HepG2 (cell line): ENCODE data around the gene DTD2. TPM values are rescaled to one million over a fixed set of nuclear protein-coding genes. Genes with fewer than 3 reads are reported as not detected.

Experiments used
- CEBPG ChIP-seq: IDR thresholded peaks from 2 replicates; pipeline ENCODE4 v1.6.1; 2016
- FOXO4 ChIP-seq: sonication (generic); formaldehyde crosslinking; conservative IDR thresholded peaks from 2 replicates; pipeline ENCODE4 v1.8.1; 2023; ENCODE audit warnings: missing genetic modification reagents
- HMGA1 ChIP-seq: sonication (generic); formaldehyde crosslinking; conservative IDR thresholded peaks from 2 replicates; pipeline ENCODE4 v1.4.0; 2020; ENCODE audit warnings: missing genetic modification reagents
- HOXA7 ChIP-seq: sonication (generic); formaldehyde crosslinking; IDR thresholded peaks from 2 replicates; pipeline ENCODE4 v1.8.1; 2022; ENCODE audit warnings: mild to moderate bottlenecking, missing genetic modification reagents, moderate library complexity
- KAT7 ChIP-seq: IDR thresholded peaks from 2 replicates; pipeline ENCODE4 v1.6.1; 2018; ENCODE audit warnings: borderline replicate concordance, missing compliant biosample characterization
- MAFG ChIP-seq: sonication (generic); formaldehyde crosslinking; IDR thresholded peaks from 2 replicates; pipeline ENCODE4 v1.5.1; 2020; ENCODE audit warnings: mild to moderate bottlenecking, missing genetic modification reagents
- MTA3 ChIP-seq: sonication (generic); formaldehyde crosslinking; IDR thresholded peaks from 2 replicates; pipeline ENCODE4 v1.4.0; 2020; ENCODE audit warnings: missing genetic modification reagents
- PAF1 ChIP-seq: IDR thresholded peaks from 2 replicates; pipeline ENCODE4 v1.6.1; 2016; ENCODE audit warnings: missing genetic modification reagents, missing compliant biosample characterization
- POLR2AphosphoS5 ChIP-seq: IDR thresholded peaks from 2 replicates; pipeline ENCODE4 v1.6.1; 2012; ENCODE audit warnings: low read depth, low read length
- PRDM4 ChIP-seq: sonication (generic); formaldehyde crosslinking; IDR thresholded peaks from 2 replicates; pipeline ENCODE4 v1.9.0; 2021; ENCODE audit warnings: missing genetic modification reagents, borderline replicate concordance
- SNAPC5 ChIP-seq: sonication (generic); formaldehyde crosslinking; IDR thresholded peaks from 2 replicates; pipeline ENCODE4 v1.8.1; 2023; ENCODE audit warnings: mild to moderate bottlenecking, missing genetic modification reagents, borderline replicate concordance
- SP4 ChIP-seq: sonication (generic); formaldehyde crosslinking; IDR thresholded peaks from 2 replicates; pipeline ENCODE4 v1.8.1; 2023; ENCODE audit warnings: mild to moderate bottlenecking, missing genetic modification reagents
- SPEN ChIP-seq: sonication (generic); formaldehyde crosslinking; IDR thresholded peaks from 2 replicates; pipeline ENCODE4 v1.5.1; 2020; ENCODE audit warnings: low read depth, mild to moderate bottlenecking, missing genetic modification reagents
- TEAD2 ChIP-seq: sonication (generic); formaldehyde crosslinking; IDR thresholded peaks from 2 replicates; pipeline ENCODE4 v1.9.0; 2021; ENCODE audit warnings: missing genetic modification reagents
- ZBTB26 ChIP-seq: IDR thresholded peaks from 2 replicates; pipeline ENCODE4 v1.6.1; 2016; ENCODE audit warnings: missing compliant biosample characterization, missing genetic modification reagents, borderline replicate concordance
- ZBTB43 ChIP-seq: sonication (generic); formaldehyde crosslinking; conservative IDR thresholded peaks from 2 replicates; pipeline ENCODE4 v1.4.0; 2020; ENCODE audit warnings: missing genetic modification reagents
- ZNF24 ChIP-seq: fragments of 450-650 bp; IDR thresholded peaks from 2 replicates; pipeline ENCODE4 v1.6.1; 2017; ENCODE audit warnings: antibody characterized with exemption, mild to moderate bottlenecking
- ZNF274 ChIP-seq: sonication (generic); formaldehyde crosslinking; IDR thresholded peaks from 2 replicates; pipeline ENCODE4 v1.5.1; 2020; ENCODE audit warnings: mild to moderate bottlenecking, missing genetic modification reagents
- ZNF382 ChIP-seq: sonication (generic); formaldehyde crosslinking; IDR thresholded peaks from 2 replicates; pipeline ENCODE4 v1.5.0; 2020; ENCODE audit warnings: missing genetic modification reagents, mild to moderate bottlenecking, borderline replicate concordance
- ZNF737 ChIP-seq: sonication (generic); formaldehyde crosslinking; IDR thresholded peaks from 2 replicates; pipeline ENCODE4 v1.5.0; 2020; ENCODE audit warnings: missing genetic modification reagents, mild to moderate bottlenecking, borderline replicate concordance
- ZNF777 ChIP-seq: sonication (generic); formaldehyde crosslinking; IDR thresholded peaks from 2 replicates; pipeline ENCODE4 v1.4.0; 2020; ENCODE audit warnings: missing genetic modification reagents
- ZNF883 ChIP-seq: sonication (generic); formaldehyde crosslinking; IDR thresholded peaks from 2 replicates; pipeline ENCODE4 v1.5.1; 2020; ENCODE audit warnings: mild to moderate bottlenecking, missing genetic modification reagents; ENCODE audit errors: not compliant biosample characterization
- ZSCAN12 ChIP-seq: sonication (generic); formaldehyde crosslinking; IDR thresholded peaks from 2 replicates; pipeline ENCODE4 v1.9.0; 2021; ENCODE audit warnings: mild to moderate bottlenecking, missing genetic modification reagents
- polyA plus RNA-seq, 8 experiments: library from polyadenylated mRNA; depleted of rRNA in 3 of 8; stranded (reverse) in 7 of 8; unstranded in 1 of 8; fragments of >200 nt; fragmentation: Illumina TruSeq in 4 of 8; extraction: Trizol in 4 of 8; gene quantifications; 2 replicates each; pipeline versions ENCODE4 v1.2.1 to v1.2.3, GENCODE V29; 2011 to 2016; ENCODE audit warnings: low read depth in 4 of 8, missing spikeins in 1 of 8, mixed read lengths in 1 of 8; ENCODE audit not compliant: insufficient read depth in 1 of 8
- total RNA-seq, 5 experiments: library from RNA; depleted of rRNA; stranded (reverse); fragments of >200 nt; fragmentation: Illumina TruSeq; extraction: Trizol; gene quantifications; 2 replicates each; pipeline ENCODE4 v1.2.3, GENCODE V29; 2016; ENCODE audit warnings: low read depth in 1 of 5

The DTD2 gene
- total and polyA plus RNA-seq, 2 of the 13 experiments (the other 11 are each of a cell fraction or from before 2014, with no cell fraction given) = 22.3 to 49.8 TPM

- TF ChIP-seq FOXO4 (CRISPR knock-in tag) = no peak; the same call in 1 of the 2 replicates
- peak; percentile 97 for TF ChIP-seq POLR2AphosphoS5
- TF ChIP-seq CEBPG (CRISPR knock-in tag) = peak; percentile 79
- TF ChIP-seq SNAPC5 (CRISPR knock-in tag) = peak; percentile 69; the same call in 1 of the 2 replicates
- TF ChIP-seq ZNF883 (CRISPR knock-in tag) = peak; percentile 100
- TF ChIP-seq HMGA1 (CRISPR knock-in tag) = no peak
- no peak for TF ChIP-seq ZNF382
- peak; percentile 99 for TF ChIP-seq SP4 (CRISPR knock-in tag)
- peak; percentile 94; the same call in 1 of the 2 replicates for TF ChIP-seq ZBTB26 (CRISPR knock-in tag)
- TF ChIP-seq ZNF274 (CRISPR knock-in tag) = peak; percentile 100
- peak; percentile 100 for TF ChIP-seq KAT7
- TF ChIP-seq MAFG (CRISPR knock-in tag) = no peak; the same call in 1 of the 2 replicates
- TF ChIP-seq PRDM4 = peak; percentile 82; the same call in 1 of the 2 replicates
- TF ChIP-seq ZNF24 = no peak; the same call in 1 of the 2 replicates
- peak; percentile 41; the same call in 1 of the 2 replicates for TF ChIP-seq MTA3 (CRISPR knock-in tag)
- TF ChIP-seq ZBTB43 (CRISPR knock-in tag) = peak; percentile 96
- no peak; the same call in 1 of the 2 replicates for TF ChIP-seq ZNF737 (CRISPR knock-in tag)
- TF ChIP-seq SPEN = peak; percentile 99
- no peak; the same call in 1 of the 2 replicates for TF ChIP-seq TEAD2 (CRISPR knock-in tag)
- TF ChIP-seq ZSCAN12 = peak; percentile 92
- peak; percentile 89 for TF ChIP-seq ZNF777 (CRISPR knock-in tag)
- no peak for TF ChIP-seq HOXA7 (CRISPR knock-in tag)
- TF ChIP-seq PAF1 (CRISPR knock-in tag) = no peak; the same call in 1 of the 2 replicates
Measured at GRCh38 chr14:31456841-31457664, at the start of gene DTD2 (continued).
